Stomach (tissue), 9 donors: ENCODE measurements around the gene ATP8A2. TPM values are rescaled to one million over a fixed set of nuclear protein-coding genes. Genes with fewer than 3 reads are reported as not detected.
A peak's percentile ranks its signal among the peaks of the same experiment; 100 is the strongest.

ENCODE experiments used
- DNase-seq, 2 donors: peaks; one replicate each; pipeline versions ENCODE4 v3.0.0 to v3.0.0-alpha.2; 2013 to 2019
- H3K27ac ChIP-seq, 5 donors: fragments of 200-600 bp in 4 of 5; sonication (generic) in 4 of 5; one replicate each; pipeline ENCODE4 v1.5.1; 2013 to 2019; ENCODE audit warnings: mild to moderate bottlenecking in 1 of 5, moderate library complexity in 1 of 5
- H3K27me3 ChIP-seq, 3 donors: fragments of 200-600 bp; sonication (generic); one replicate each; pipeline ENCODE4 v1.5.1; 2017 to 2019; ENCODE audit warnings: mixed run types in 1 of 3
- H3K36me3 ChIP-seq, 4 donors: fragments of 200-600 bp; sonication (generic); 1 replicate in 3 of 4; 2 replicates in 1 of 4; pipeline ENCODE4 v1.5.1; 2016 to 2019
- H3K4me1 ChIP-seq, 4 donors: fragments of 200-600 bp; sonication (generic); one replicate each; pipeline ENCODE4 v1.5.1; 2016 to 2019
- H3K4me3 ChIP-seq, 4 donors: fragments of 200-600 bp; sonication (generic) in 3 of 4; one replicate each; pipeline ENCODE4 v1.5.1; 2016 to 2019; ENCODE audit warnings: mild to moderate bottlenecking in 1 of 4
- H3K9me3 ChIP-seq, 4 donors: fragments of 200-600 bp; sonication (generic); one replicate each; pipeline ENCODE4 v1.5.1; 2016 to 2019
- CTCF ChIP-seq, 7 experiments: fragments of 450-650 bp in 4 of 7; fragments of 200-600 bp in 3 of 7; sonication (generic) in 3 of 7; IDR thresholded peaks; one replicate each; pipeline ENCODE4 v1.5.1; 2016 to 2019; ENCODE audit warnings: antibody characterized with exemption in 7 of 7, control low read depth in 2 of 7, mild to moderate bottlenecking in 1 of 7
- EP300 ChIP-seq: sonication (generic); formaldehyde crosslinking; IDR thresholded peaks from one replicate; pipeline ENCODE4 v1.6.1; 2017; ENCODE audit warnings: antibody characterized with exemption
- POLR2A ChIP-seq, 4 donors: fragments of 450-650 bp; IDR thresholded peaks; one replicate each; pipeline ENCODE4 v1.6.1; 2016; ENCODE audit warnings: antibody characterized with exemption in 4 of 4, control low read depth in 2 of 4, mild to moderate bottlenecking in 1 of 4, moderate library complexity in 1 of 4
- POLR2AphosphoS5 ChIP-seq, 3 donors: sonication (generic); formaldehyde crosslinking; IDR thresholded peaks; one replicate each; pipeline ENCODE4 v1.6.1; 2016; ENCODE audit warnings: antibody characterized with exemption in 3 of 3
- WGBS, 5 donors: extraction: QIAGEN DNeasy Blood & Tissue Kit in 3 of 5; methylation state at CpG; one replicate each; pipeline versions ENCODE4 v1.1.5 to v1.1.7; 2013 to 2018; 5-methylcytosine and 5-hydroxymethylcytosine counted together
- intact Hi-C: fragments of 100-400 bp; cut with DNase I; formaldehyde crosslinking; loops from one replicate; pipeline ENCODE4 v1.15.1; 2023; ENCODE audit warnings: low total_unique reads
- polyA plus RNA-seq, 3 donors: library from polyadenylated mRNA; stranded (reverse); fragments of 200-250 nt; gene quantifications; one replicate each; pipeline ENCODE4 v1.2.3, GENCODE V29; 2013
- total RNA-seq, 5 donors: library from RNA; depleted of rRNA; stranded (reverse); fragments of >200 nt; gene quantifications; one replicate each; pipeline versions ENCODE4 v1.1.0 to v1.2.3, GENCODE V29; 2014 to 2016
- donor health status: healthy with polysubstance abuse.
- donor health status: Bipolar disorder and iron deficiency.
- donor health status: healthy.

Gene ATP8A2
- total and polyA plus RNA-seq, 8 donors = 0.12 to 3.5 (median 0.20) TPM; not detected in 3

- no peak overlapping the region for H3K27ac ChIP-seq
- H3K27me3 ChIP-seq = peaks cover 0 to 7% (median 0%) of the 10 kb centered on the region in 3 donors
- 74 to 93% (median 92%) methylated on average over 2 of the region's 2 CpGs for WGBS, 5 donors
- DNase-seq = no peak
- no peaks in the 10 kb centered on the region for H3K36me3 ChIP-seq
- H3K4me3 ChIP-seq = no peak overlapping the region
- no peaks in the 10 kb centered on the region for H3K9me3 ChIP-seq
- TF ChIP-seq POLR2AphosphoS5 (IDR thresholded peaks at IDR 0.05) (no peak), CTCF (IDR thresholded peaks at IDR 0.05) (no peak), POLR2A (IDR thresholded peaks at IDR 0.05) (no peak), EP300 (no peak)
- intact Hi-C loops = no loop called here
- H3K4me1 ChIP-seq = peaks cover 0 to 15% (median 8%) of the 10 kb centered on the region in 4 donors
Observed at GRCh38 chr13:25978961-25979360, 607.2 kb downstream of the ATP8A2 start.

- Histone ChIP-seq H3K4me1 (peaks cover 0 to 15% (median 8%) of the 10 kb centered on the region in 4 donors), H3K27me3 (peaks cover 0 to 6% (median 0%) of the 10 kb centered on the region in 3 donors), H3K9me3 (no peaks in the 10 kb centered on the region), H3K27ac (no peak overlapping the region), H3K4me3 (no peak overlapping the region), H3K36me3 (no peaks in the 10 kb centered on the region)
- intact Hi-C loops = no loop called here
- no peak for DNase-seq
- 82 to 94% (median 85%) methylated on average over 6 of the region's 6 CpGs for WGBS, 5 donors
- TF ChIP-seq POLR2A (IDR thresholded peaks at IDR 0.05) = no peak
- no peak for TF ChIP-seq EP300
- TF ChIP-seq CTCF (IDR thresholded peaks at IDR 0.05) = no peak
- no peak for TF ChIP-seq POLR2AphosphoS5 (IDR thresholded peaks at IDR 0.05)
Observed at GRCh38 chr13:25979371-25979770, 607.6 kb downstream of the ATP8A2 start.

GRCh38 chr13:25980255-25980654 is 608.5 kb downstream of the ATP8A2 start:
- Histone ChIP-seq H3K4me3 (no peak overlapping the region), H3K27me3 (no peaks in the 10 kb centered on the region), H3K4me1 (peaks cover 0 to 15% (median 8%) of the 10 kb centered on the region in 4 donors), H3K9me3 (no peaks in the 10 kb centered on the region), H3K36me3 (no peaks in the 10 kb centered on the region), H3K27ac (no peak overlapping the region)
- intact Hi-C loops = no loop called here
- WGBS, 5 donors = 13 to 26% (median 21%) methylated on average over 2 of the region's 2 CpGs
- peak in 1 of 3 donors; percentile 6 for TF ChIP-seq POLR2AphosphoS5 (IDR thresholded peaks at IDR 0.05)
- TF ChIP-seq CTCF (IDR thresholded peaks at IDR 0.05) = peak in 1 of 7 experiments; percentile 9
- no peak for TF ChIP-seq POLR2A (IDR thresholded peaks at IDR 0.05)
- no peak for TF ChIP-seq EP300
- DNase-seq = peak in 1 of 2 donors; percentile 52

GRCh38 chr13:25981060-25981459 is 609.3 kb downstream of the ATP8A2 start:
- no peak for TF ChIP-seq EP300
- no peak for TF ChIP-seq POLR2A (IDR thresholded peaks at IDR 0.05)
- TF ChIP-seq CTCF (IDR thresholded peaks at IDR 0.05) = no peak
- TF ChIP-seq POLR2AphosphoS5 (IDR thresholded peaks at IDR 0.05) = no peak
- no peaks in the 10 kb centered on the region for H3K36me3 ChIP-seq
- WGBS, 5 donors = 24 to 48% (median 44%) methylated on average over 1 of the region's 1 CpG
- no peak for DNase-seq
- intact Hi-C loops = no loop called here
- no peak overlapping the region for H3K27ac ChIP-seq
- H3K9me3 ChIP-seq = no peaks in the 10 kb centered on the region
- H3K27me3 ChIP-seq = no peaks in the 10 kb centered on the region
- H3K4me3 ChIP-seq = no peak overlapping the region
- H3K4me1 ChIP-seq = peaks cover 0 to 15% (median 8%) of the 10 kb centered on the region in 4 donors
